Erythroblast (primary cell): ENCODE data around the gene HOXD11.

ENCODE experiments used
- GATA1 ChIP-seq: IDR thresholded peaks from 2 replicates; pipeline ENCODE4 v1.6.1; 2011; ENCODE audit warnings: low read depth, mild to moderate bottlenecking, control low read depth, low read length, moderate library complexity
- POLR2A ChIP-seq: IDR thresholded peaks from 2 replicates; pipeline ENCODE4 v1.6.1; 2011; ENCODE audit warnings: mild to moderate bottlenecking, low read length

GRCh38 chr2:176130147-176130956, 23.3 kb downstream of the HOXD11 start:
- TF ChIP-seq POLR2A (no peak), GATA1 (no peak)
